Osteoblast (primary cell): ENCODE measurements around the gene SLC38A10. TPM values are rescaled to one million over a fixed set of nuclear protein-coding genes. Genes with fewer than 3 reads are reported as not detected.

Source experiments
- DNase-seq: peaks from one replicate; pipeline ENCODE4 v3.0.0; 2011; ENCODE audit warnings: low spot score, mixed read lengths; ENCODE audit not compliant: insufficient read length; ENCODE audit errors: missing footprints
- H2AFZ ChIP-seq: 2 replicates; pipeline ENCODE4 v1.6.0; 2011; ENCODE audit warnings: mild to moderate bottlenecking, low read length
- H3K27ac ChIP-seq: 2 replicates; pipeline ENCODE4 v1.5.1; 2011; ENCODE audit warnings: mild to moderate bottlenecking, low read depth, low read length, moderate library complexity
- H3K27me3 ChIP-seq: 2 replicates; pipeline ENCODE4 v1.6.0; 2012; ENCODE audit warnings: mild to moderate bottlenecking, control low read depth, inconsistent platforms, low read length, moderate library complexity; ENCODE audit not compliant: insufficient read depth
- H3K36me3 ChIP-seq: 2 replicates; pipeline ENCODE4 v1.5.1; 2011; ENCODE audit warnings: mild to moderate bottlenecking, low read length, control low read depth, moderate library complexity; ENCODE audit not compliant: insufficient read depth
- H3K4me1 ChIP-seq: 2 replicates; pipeline ENCODE4 v1.5.1; 2011; ENCODE audit warnings: mild to moderate bottlenecking, low read length, control low read depth, moderate library complexity; ENCODE audit not compliant: insufficient read depth
- H3K4me2 ChIP-seq: 2 replicates; pipeline ENCODE4 v1.6.0; 2011; ENCODE audit warnings: mild to moderate bottlenecking, low read length; ENCODE audit not compliant: insufficient read depth
- H3K4me3 ChIP-seq: fragments of 200-600 bp; sonication (generic); 3 replicates; pipeline ENCODE4 v1.5.1; 2012; ENCODE audit warnings: mild to moderate bottlenecking, low read length, inconsistent platforms; ENCODE audit not compliant: insufficient read depth
- H3K79me2 ChIP-seq: 2 replicates; pipeline ENCODE4 v1.6.0; 2012; ENCODE audit warnings: mild to moderate bottlenecking, low read length, control low read depth, inconsistent platforms; ENCODE audit not compliant: insufficient read depth
- H3K9me3 ChIP-seq: 2 replicates; pipeline ENCODE4 v1.5.1; 2011; ENCODE audit warnings: low read depth, low read length, control low read depth
- H4K20me1 ChIP-seq: 2 replicates; pipeline ENCODE4 v1.6.0; 2012; ENCODE audit warnings: mild to moderate bottlenecking, low read length, control low read depth; ENCODE audit not compliant: insufficient read depth
- CTCF ChIP-seq: IDR thresholded peaks from 2 replicates; pipeline ENCODE4 v1.5.1; 2011; ENCODE audit warnings: mild to moderate bottlenecking, low read depth, low read length, moderate library complexity; ENCODE audit errors: extremely low read depth
- total RNA-seq: library from RNA; depleted of rRNA; stranded (reverse); fragments of >200 nt; gene quantifications from 2 replicates; pipeline ENCODE4 v1.2.3, GENCODE V29; 2012

Gene SLC38A10
- total RNA-seq, 1 donor, result 92.6 TPM

- Histone ChIP-seq H3K4me2 (no peak overlapping the region), H2AFZ (no peak overlapping the region), H4K20me1 (peaks cover 29% of the 10 kb centered on the region), H3K36me3 (peaks cover 22% of the 10 kb centered on the region), H3K9me3 (no peaks in the 10 kb centered on the region), H3K79me2 (peaks cover 8% of the 10 kb centered on the region), H3K4me1 (no peaks in the 10 kb centered on the region), H3K27ac (no peak overlapping the region), H3K27me3 (no peaks in the 10 kb centered on the region), H3K4me3 (no peak overlapping the region)
- DNase-seq, result no peak
- no peak for TF ChIP-seq CTCF
Observed at GRCh38 chr17:81251094-81251708, 43.9 kb downstream of the SLC38A10 start.

- Histone ChIP-seq H3K9me3 (no peaks in the 10 kb centered on the region), H3K79me2 (peaks cover 8% of the 10 kb centered on the region), H3K4me1 (no peaks in the 10 kb centered on the region), H3K36me3 (peaks cover 22% of the 10 kb centered on the region), H3K27ac (no peak overlapping the region), H2AFZ (no peak overlapping the region), H3K4me2 (no peak overlapping the region), H4K20me1 (peaks cover 23% of the 10 kb centered on the region), H3K27me3 (no peaks in the 10 kb centered on the region), H3K4me3 (no peak overlapping the region)
- no peak for TF ChIP-seq CTCF
- no peak for DNase-seq
Observed at GRCh38 chr17:81250286-81251093, 44.6 kb downstream of the SLC38A10 start.

GRCh38 chr17:81249223-81250040 is 45.7 kb downstream of the SLC38A10 start:
- no peak for TF ChIP-seq CTCF
- no peak overlapping the region for H3K27ac ChIP-seq
- H3K4me1 ChIP-seq, result peaks cover 10% of the 10 kb centered on the region
- peaks cover 8% of the 10 kb centered on the region for H3K79me2 ChIP-seq
- no peak overlapping the region for H2AFZ ChIP-seq
- no peak overlapping the region for H3K4me2 ChIP-seq
- H3K36me3 ChIP-seq, result peaks cover 22% of the 10 kb centered on the region
- no peaks in the 10 kb centered on the region for H3K9me3 ChIP-seq
- no peaks in the 10 kb centered on the region for H3K27me3 ChIP-seq
- H3K4me3 ChIP-seq, result no peak overlapping the region
- no peak for DNase-seq
- H4K20me1 ChIP-seq, result peaks cover 30% of the 10 kb centered on the region
